Loucy (cell line): ENCODE data around the gene FAM193A.

Experiments used
- H2AFZ ChIP-seq: fragments of 200-600 bp; sonication (generic); 2 replicates; pipeline ENCODE4 v1.6.0; 2016; ENCODE audit warnings: antibody characterized with exemption, mild to moderate bottlenecking, low read length, moderate library complexity
- H3F3A ChIP-seq: fragments of 200-600 bp; 2 replicates; pipeline ENCODE4 v1.6.0; 2016; ENCODE audit warnings: antibody characterized with exemption, low read depth, mild to moderate bottlenecking
- H3K27me3 ChIP-seq: fragments of 200-600 bp; sonication (generic); 2 replicates; pipeline ENCODE4 v1.6.1; 2014; ENCODE audit warnings: low read length, mild to moderate bottlenecking; ENCODE audit not compliant: insufficient read depth, poor library complexity, severe bottlenecking
- H3K36me3 ChIP-seq: fragments of 200-600 bp; sonication (generic); 2 replicates; pipeline ENCODE4 v1.6.1; 2016; ENCODE audit warnings: low read length; ENCODE audit not compliant: insufficient read depth
- H3K4me1 ChIP-seq: fragments of 200-600 bp; sonication (generic); 2 replicates; pipeline ENCODE4 v1.5.1; 2014; ENCODE audit warnings: low read length, mild to moderate bottlenecking; ENCODE audit not compliant: insufficient read depth, poor library complexity, severe bottlenecking
- H3K4me2 ChIP-seq: fragments of 200-600 bp; sonication (generic); 2 replicates; pipeline ENCODE4 v1.6.0; 2014; ENCODE audit warnings: antibody characterized with exemption, low read length, low read depth, mild to moderate bottlenecking; ENCODE audit not compliant: poor library complexity, severe bottlenecking
- H3K4me3 ChIP-seq: fragments of 200-600 bp; sonication (generic); 2 replicates; pipeline ENCODE4 v1.5.1; 2014; ENCODE audit warnings: low read length, mild to moderate bottlenecking, mixed read lengths; ENCODE audit not compliant: poor library complexity, severe bottlenecking
- H3K79me2 ChIP-seq: fragments of 200-600 bp; sonication (generic); 2 replicates; pipeline ENCODE4 v1.6.1; 2014; ENCODE audit warnings: low read length; ENCODE audit not compliant: insufficient read depth
- H3K9ac ChIP-seq: fragments of 200-600 bp; sonication (generic); 2 replicates; pipeline ENCODE4 v1.6.0; 2014; ENCODE audit warnings: mild to moderate bottlenecking, low read depth, low read length, moderate library complexity; ENCODE audit not compliant: poor library complexity, severe bottlenecking
- H3K9me2 ChIP-seq: fragments of 200-600 bp; sonication (generic); replicated peaks from 2 replicates; pipeline ENCODE4 v1.6.1; 2016; ENCODE audit warnings: low read depth, low read length, mixed read lengths
- H3K9me3 ChIP-seq: fragments of 200-600 bp; sonication (generic); 2 replicates; pipeline ENCODE4 v1.6.1; 2014; ENCODE audit warnings: mild to moderate bottlenecking, antibody characterized with exemption, low read length, low read depth; ENCODE audit not compliant: insufficient read depth
- H4K20me1 ChIP-seq: fragments of 200-600 bp; sonication (generic); 2 replicates; pipeline ENCODE4 v1.6.0; 2014; ENCODE audit warnings: antibody characterized with exemption, low read length, mild to moderate bottlenecking; ENCODE audit not compliant: insufficient read depth, poor library complexity, severe bottlenecking
- CTCF ChIP-seq: fragments of 200-600 bp; sonication (generic); conservative IDR thresholded peaks from 2 replicates; pipeline ENCODE4 v1.5.1; 2014; ENCODE audit warnings: mild to moderate bottlenecking, antibody characterized with exemption, low read length
- EZH2phosphoT487 ChIP-seq: fragments of 200-600 bp; IDR thresholded peaks from 2 replicates; pipeline ENCODE4 v1.6.1; 2018; ENCODE audit warnings: antibody characterized with exemption, mild to moderate bottlenecking, moderate library complexity, borderline replicate concordance

The FAM193A gene

GRCh38 chr4:2733001-2733843 lies 196.8 kb downstream of the FAM193A start:
- Histone ChIP-seq H3K9me3 (no peaks in the 10 kb centered on the region; the same call in 1 of the 2 replicates), H4K20me1 (no peaks in the 10 kb centered on the region), H3F3A (no peaks in the 10 kb centered on the region), H3K4me2 (no peak overlapping the region), H3K4me1 (no peaks in the 10 kb centered on the region), H3K36me3 (peaks cover 37% of the 10 kb centered on the region; the same call in 1 of the 2 replicates), H3K9ac (no peak overlapping the region), H2AFZ (no peak overlapping the region), H3K27me3 (no peaks in the 10 kb centered on the region), H3K9me2 (no peaks in the 10 kb centered on the region), H3K4me3 (no peak overlapping the region), H3K79me2 (no peaks in the 10 kb centered on the region)
- TF ChIP-seq CTCF: no peak
- no peak for TF ChIP-seq EZH2phosphoT487

GRCh38 chr4:2733844-2734574 lies 197.6 kb downstream of the FAM193A start:
- no peaks in the 10 kb centered on the region for H3K27me3 ChIP-seq
- no peak overlapping the region for H3K9ac ChIP-seq
- H3K79me2 ChIP-seq: no peaks in the 10 kb centered on the region
- TF ChIP-seq EZH2phosphoT487 (no peak), CTCF (no peak)
- H3F3A ChIP-seq: no peaks in the 10 kb centered on the region
- H3K4me1 ChIP-seq: no peaks in the 10 kb centered on the region
- no peaks in the 10 kb centered on the region; the same call in 1 of the 2 replicates for H3K9me3 ChIP-seq
- H3K9me2 ChIP-seq: no peaks in the 10 kb centered on the region
- H2AFZ ChIP-seq: no peak overlapping the region
- H4K20me1 ChIP-seq: no peaks in the 10 kb centered on the region
- H3K36me3 ChIP-seq: peaks cover 36% of the 10 kb centered on the region; the same call in 1 of the 2 replicates
- no peak overlapping the region for H3K4me2 ChIP-seq
- no peak overlapping the region for H3K4me3 ChIP-seq

GRCh38 chr4:2734612-2735011 lies 198.2 kb downstream of the FAM193A start:
- Histone ChIP-seq H3K4me2 (no peak overlapping the region), H3K9ac (no peak overlapping the region), H2AFZ (no peak overlapping the region), H3K27me3 (no peaks in the 10 kb centered on the region), H3F3A (no peaks in the 10 kb centered on the region), H4K20me1 (no peaks in the 10 kb centered on the region), H3K9me2 (no peaks in the 10 kb centered on the region), H3K9me3 (no peaks in the 10 kb centered on the region; the same call in 1 of the 2 replicates), H3K4me3 (no peak overlapping the region), H3K36me3 (peaks cover 32% of the 10 kb centered on the region; the same call in 1 of the 2 replicates), H3K79me2 (no peaks in the 10 kb centered on the region), H3K4me1 (no peaks in the 10 kb centered on the region)
- TF ChIP-seq CTCF (no peak), EZH2phosphoT487 (no peak)
